ENCODE measurements around the gene PRDX2. TPM values are rescaled to one million over a fixed set of nuclear protein-coding genes. Genes with fewer than 3 reads are reported as not detected.

PRDX2 gene
- total RNA-seq, 1 experiment from 2014 or later, result 271 TPM

DNA sequence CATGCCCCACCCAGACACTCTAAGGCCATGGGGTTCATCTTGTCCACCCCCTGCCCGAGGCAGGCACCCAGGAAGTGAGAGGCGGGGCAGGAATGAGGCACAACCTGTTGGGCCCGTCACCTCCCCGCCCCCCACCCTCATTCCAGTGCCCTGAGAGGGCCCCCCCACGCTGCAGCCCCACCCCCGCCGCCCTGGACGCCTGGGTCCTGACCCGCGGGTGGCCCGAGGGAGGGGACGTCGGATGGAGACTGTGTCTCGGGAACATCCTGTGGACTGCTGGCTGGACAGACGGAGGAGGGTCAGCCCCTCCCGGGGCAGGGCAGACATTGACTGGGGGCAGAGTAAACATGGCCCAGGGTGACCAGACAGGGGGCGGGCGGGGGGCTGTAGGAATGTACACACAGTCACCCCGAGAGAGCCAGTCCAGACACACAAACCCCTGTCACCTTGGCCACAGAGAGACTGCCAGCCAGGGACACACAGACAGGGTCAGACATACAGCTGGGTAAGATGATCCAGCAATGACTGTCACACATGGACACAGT, 17.7 kb downstream of the PRDX2 start:
- POLR2A ChIA-PET (ENCODE audit: unreplicated experiment), result interaction anchor here (0.5 kb wide), 1 partner anchor 88 kb away, joined by 3 read pairs; no protein-coding TSS in a partner anchor
- Histone ChIP-seq H3K27me3 (ENCODE audit: insufficient read depth, low read depth) (no peaks in the 10 kb centered on the region), H3K4me2 (peak overlapping the region; percentile 91), H3K79me2 (ENCODE audit: low read depth) (peaks cover 47% of the 10 kb centered on the region), H3K36me3 (ENCODE audit: low read depth) (no peaks in the 10 kb centered on the region), H3K9me2 (ENCODE audit: insufficient read depth) (no peaks in the 10 kb centered on the region), H3K4me1 (replicated peaks; ENCODE audit: insufficient read depth) (peaks cover 85% of the 10 kb centered on the region), H3F3A (ENCODE audit: insufficient read depth, low read depth) (peaks cover 79% of the 10 kb centered on the region), H3K4me3 (peak overlapping the region; percentile 65; the same call in 1 of the 2 replicates), H2AFZ (no peak overlapping the region), H3K9me3 (ENCODE audit: insufficient read depth, low read depth) (no peaks in the 10 kb centered on the region), H4K20me1 (ENCODE audit: insufficient read depth) (no peaks in the 10 kb centered on the region), H3K27ac (peak overlapping the region; percentile 86)
- intact Hi-C loops (cut with micrococcal nuclease; ENCODE audit: unreplicated experiment), result loop anchor here (10.0 kb wide), 1 partner anchor 1061 kb away; no protein-coding TSS in a partner anchor
- DNase-seq, result peak; percentile 94
- TF ChIP-seq, protein P1, sequence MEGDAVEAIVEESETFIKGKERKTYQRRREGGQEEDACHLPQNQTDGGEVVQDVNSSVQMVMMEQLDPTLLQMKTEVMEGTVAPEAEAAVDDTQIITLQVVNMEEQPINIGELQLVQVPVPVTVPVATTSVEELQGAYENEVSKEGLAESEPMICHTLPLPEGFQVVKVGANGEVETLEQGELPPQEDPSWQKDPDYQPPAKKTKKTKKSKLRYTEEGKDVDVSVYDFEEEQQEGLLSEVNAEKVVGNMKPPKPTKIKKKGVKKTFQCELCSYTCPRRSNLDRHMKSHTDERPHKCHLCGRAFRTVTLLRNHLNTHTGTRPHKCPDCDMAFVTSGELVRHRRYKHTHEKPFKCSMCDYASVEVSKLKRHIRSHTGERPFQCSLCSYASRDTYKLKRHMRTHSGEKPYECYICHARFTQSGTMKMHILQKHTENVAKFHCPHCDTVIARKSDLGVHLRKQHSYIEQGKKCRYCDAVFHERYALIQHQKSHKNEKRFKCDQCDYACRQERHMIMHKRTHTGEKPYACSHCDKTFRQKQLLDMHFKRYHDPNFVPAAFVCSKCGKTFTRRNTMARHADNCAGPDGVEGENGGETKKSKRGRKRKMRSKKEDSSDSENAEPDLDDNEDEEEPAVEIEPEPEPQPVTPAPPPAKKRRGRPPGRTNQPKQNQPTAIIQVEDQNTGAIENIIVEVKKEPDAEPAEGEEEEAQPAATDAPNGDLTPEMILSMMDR (conservative IDR thresholded peaks at IDR 0.05), result no peak
- no peak for TF ChIP-seq EZH2 (IDR thresholded peaks at IDR 0.05; ENCODE audit: low read depth)
- CTCF ChIA-PET, result no interaction called here
- BruUV-seq (replicated peaks), result no TSS peak

- Histone ChIP-seq H3K4me2 (peak overlapping the region; percentile 91), H3K4me3 (peak overlapping the region; percentile 65), H3F3A (ENCODE audit: insufficient read depth, low read depth) (peaks cover 79% of the 10 kb centered on the region), H3K9me2 (ENCODE audit: insufficient read depth) (no peaks in the 10 kb centered on the region), H3K4me1 (replicated peaks; ENCODE audit: insufficient read depth) (peaks cover 83% of the 10 kb centered on the region), H3K27ac (peak overlapping the region; percentile 86), H3K27me3 (ENCODE audit: insufficient read depth, low read depth) (no peaks in the 10 kb centered on the region), H2AFZ (no peak overlapping the region), H3K79me2 (ENCODE audit: low read depth) (peaks cover 48% of the 10 kb centered on the region), H4K20me1 (ENCODE audit: insufficient read depth) (no peaks in the 10 kb centered on the region), H3K36me3 (ENCODE audit: low read depth) (no peaks in the 10 kb centered on the region), H3K9me3 (ENCODE audit: insufficient read depth, low read depth) (no peaks in the 10 kb centered on the region)
- TF ChIP-seq, protein P1 (conservative IDR thresholded peaks at IDR 0.05), result no peak
- no peak for TF ChIP-seq EZH2 (IDR thresholded peaks at IDR 0.05; ENCODE audit: low read depth)
- POLR2A ChIA-PET (ENCODE audit: unreplicated experiment), result interaction anchor here (1.5 kb wide), 1 partner anchor 8 kb away, joined by 19 read pairs; the partner anchor contains the start of gene JUNB
- CTCF ChIA-PET, result interaction anchor here (0.8 kb wide), 1 partner anchor 8 kb away, joined by 3 read pairs; the partner anchor contains the start of gene JUNB
- BruUV-seq (replicated peaks), result TSS peak; percentile 8
- intact Hi-C loops (cut with micrococcal nuclease; ENCODE audit: unreplicated experiment), result loop anchor here (10.0 kb wide), 1 partner anchor 1061 kb away; no protein-coding TSS in a partner anchor
- peak in 1 of 2 experiments; percentile 33 for DNase-seq
Observed at GRCh38 chr19:12783291-12783848, 18.2 kb downstream of the PRDX2 start.

GRCh38 chr19:12782424-12783290, 18.9 kb downstream of the PRDX2 start:
- H4K20me1 ChIP-seq (ENCODE audit: insufficient read depth), result no peaks in the 10 kb centered on the region

More at GRCh38 chr19:12782424-12783290, 18.9 kb downstream of the PRDX2 start:
- no peaks in the 10 kb centered on the region for H3K27me3 ChIP-seq (ENCODE audit: insufficient read depth, low read depth)
- no peaks in the 10 kb centered on the region for H3K9me2 ChIP-seq (ENCODE audit: insufficient read depth)
- H3K9me3 ChIP-seq (ENCODE audit: insufficient read depth, low read depth), result no peaks in the 10 kb centered on the region
- TF ChIP-seq, protein P1 (conservative IDR thresholded peaks at IDR 0.05), result no peak; the same call in 1 of the 2 replicates
- no TSS peak for BruUV-seq (replicated peaks)
- POLR2A ChIA-PET (ENCODE audit: unreplicated experiment), result interaction anchor here (0.9 to 1.5 kb wide), 2 partner anchors 9 to 16 kb away, joined by 3 to 19 read pairs; partner anchors contain the start of gene JUNB
- H3K36me3 ChIP-seq (ENCODE audit: low read depth), result no peaks in the 10 kb centered on the region
- H2AFZ ChIP-seq, result peak overlapping the region; percentile 37
- peak in 1 of 2 experiments; percentile 76 for DNase-seq
- peak overlapping the region; percentile 91 for H3K4me2 ChIP-seq
- peak overlapping the region; percentile 86 for H3K27ac ChIP-seq
- intact Hi-C loops (cut with micrococcal nuclease; ENCODE audit: unreplicated experiment), result loop anchor here (10.0 kb wide), 1 partner anchor 1062 kb away; no protein-coding TSS in a partner anchor
- H3K4me1 ChIP-seq (replicated peaks; ENCODE audit: insufficient read depth), result peaks cover 76% of the 10 kb centered on the region
- H3K4me3 ChIP-seq, result peak overlapping the region; percentile 65
- H3K79me2 ChIP-seq (ENCODE audit: low read depth), result peaks cover 41% of the 10 kb centered on the region
- peaks cover 78% of the 10 kb centered on the region for H3F3A ChIP-seq (ENCODE audit: insufficient read depth, low read depth)
- CTCF ChIA-PET, result interaction anchor here (0.5 to 0.9 kb wide), 3 partner anchors 9 to 39 kb away, joined by 3 to 9 read pairs (median 7); partner anchors contain the start of gene JUNB
